GM12891 (cell line): ENCODE measurements around the gene SLC6A13.

Experiments used
- PAX5 ChIP-seq: IDR thresholded peaks from 2 replicates; pipeline ENCODE4 v1.6.1; 2011; ENCODE audit warnings: low read length, moderate library complexity, mild to moderate bottlenecking; ENCODE audit not compliant: insufficient read depth, severe bottlenecking
- POLR2A ChIP-seq: IDR thresholded peaks from 2 replicates; pipeline ENCODE4 v1.6.1; 2011; ENCODE audit warnings: low read depth, low read length, control low read depth
- POLR2AphosphoS5 ChIP-seq: IDR thresholded peaks from 2 replicates; pipeline ENCODE4 v1.6.1; 2011; ENCODE audit warnings: low read depth, low read length, control low read depth
- POU2F2 ChIP-seq: IDR thresholded peaks from 2 replicates; pipeline ENCODE4 v1.6.1; 2011; ENCODE audit warnings: low read depth, mild to moderate bottlenecking, control low read depth, low read length, moderate library complexity
- SPI1 ChIP-seq: IDR thresholded peaks from 2 replicates; pipeline ENCODE4 v1.6.1; 2011; ENCODE audit warnings: low read depth, low read length, control low read depth
- TAF1 ChIP-seq: IDR thresholded peaks from 2 replicates; pipeline ENCODE4 v1.6.1; 2011; ENCODE audit warnings: low read depth, low read length, control low read depth

- TF ChIP-seq POLR2A (no peak), PAX5 (no peak), POLR2AphosphoS5 (no peak), TAF1 (no peak), SPI1 (peak; percentile 39; the same call in 1 of the 2 replicates), POU2F2 (no peak)
Observed at GRCh38 chr12:211639-212414, 50.8 kb downstream of the SLC6A13 start.
